ENCODE measurements around the gene ZNF808. TPM values are rescaled to one million over a fixed set of nuclear protein-coding genes. Genes with fewer than 3 reads are reported as not detected.
"Not testable (repeated sequence)": the region's sequence is repeated elsewhere in the genome, so short reads cannot be mapped to it uniquely, and the experiment has no call there.

ZNF808 gene
- total RNA-seq, 4 donors from 2014 or later, result 23.7 to 40.9 (median 30.4) TPM

DNA sequence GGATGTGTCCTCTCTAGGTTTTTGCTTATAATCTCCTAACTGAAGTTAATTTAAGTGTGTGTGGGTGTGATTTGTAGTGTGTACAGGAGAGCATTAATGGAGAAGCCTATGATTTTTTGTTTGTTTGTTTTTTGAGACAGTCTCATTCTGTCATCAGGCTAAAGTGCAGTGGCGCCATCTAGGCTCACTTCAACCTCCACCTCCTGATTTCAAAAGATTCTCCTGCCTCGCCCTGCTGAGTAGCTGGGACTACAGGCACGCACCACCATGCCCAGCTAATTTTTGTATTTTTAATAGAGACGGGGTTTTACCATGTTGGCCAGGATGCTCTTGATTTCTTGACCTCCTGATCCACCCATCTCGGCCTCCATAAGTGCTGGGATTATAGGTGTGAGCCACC lies 63.3 kb downstream of the ZNF808 start:
- Histone ChIP-seq H3K27ac (no peak overlapping the region), H3K4me3 (no peak overlapping the region), H3K9me3 (no peaks in the 10 kb centered on the region), H3K27me3 (no peaks in the 10 kb centered on the region), H3K36me3 (no peaks in the 10 kb centered on the region), H3K4me1 (no peaks in the 10 kb centered on the region)
- intact Hi-C loops (cut with DNase I; ENCODE audit: low total_unique reads), result no loop called here
- TF ChIP-seq, protein P1, sequence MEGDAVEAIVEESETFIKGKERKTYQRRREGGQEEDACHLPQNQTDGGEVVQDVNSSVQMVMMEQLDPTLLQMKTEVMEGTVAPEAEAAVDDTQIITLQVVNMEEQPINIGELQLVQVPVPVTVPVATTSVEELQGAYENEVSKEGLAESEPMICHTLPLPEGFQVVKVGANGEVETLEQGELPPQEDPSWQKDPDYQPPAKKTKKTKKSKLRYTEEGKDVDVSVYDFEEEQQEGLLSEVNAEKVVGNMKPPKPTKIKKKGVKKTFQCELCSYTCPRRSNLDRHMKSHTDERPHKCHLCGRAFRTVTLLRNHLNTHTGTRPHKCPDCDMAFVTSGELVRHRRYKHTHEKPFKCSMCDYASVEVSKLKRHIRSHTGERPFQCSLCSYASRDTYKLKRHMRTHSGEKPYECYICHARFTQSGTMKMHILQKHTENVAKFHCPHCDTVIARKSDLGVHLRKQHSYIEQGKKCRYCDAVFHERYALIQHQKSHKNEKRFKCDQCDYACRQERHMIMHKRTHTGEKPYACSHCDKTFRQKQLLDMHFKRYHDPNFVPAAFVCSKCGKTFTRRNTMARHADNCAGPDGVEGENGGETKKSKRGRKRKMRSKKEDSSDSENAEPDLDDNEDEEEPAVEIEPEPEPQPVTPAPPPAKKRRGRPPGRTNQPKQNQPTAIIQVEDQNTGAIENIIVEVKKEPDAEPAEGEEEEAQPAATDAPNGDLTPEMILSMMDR (IDR thresholded peaks at IDR 0.05), result no peak
- TF ChIP-seq POLR2A (IDR thresholded peaks at IDR 0.05), result no peak
- no peak for DNase-seq

DNA sequence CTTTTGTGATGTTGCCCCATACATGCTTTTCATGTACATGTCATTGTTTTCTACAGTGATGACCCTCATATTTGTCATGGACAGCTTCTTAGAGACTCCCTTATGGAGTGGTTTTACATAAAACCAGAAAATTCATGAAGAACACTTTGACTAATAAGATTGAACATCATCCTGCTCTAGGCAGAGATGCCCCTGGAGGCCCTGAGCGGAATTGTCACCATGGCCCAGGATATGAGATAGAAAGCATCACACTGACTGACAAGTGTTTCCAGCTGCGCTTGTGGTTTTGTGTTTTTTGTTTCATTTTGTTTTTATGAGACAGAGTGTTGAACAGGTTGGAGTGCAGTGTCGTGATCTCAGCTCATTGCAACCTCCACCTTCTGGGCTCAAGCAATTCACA lies 64.8 kb downstream of the ZNF808 start:
- intact Hi-C loops (cut with DNase I; ENCODE audit: low total_unique reads), result no loop called here
- no peak overlapping the region for H3K4me3 ChIP-seq
- TF ChIP-seq POLR2A (IDR thresholded peaks at IDR 0.05), result no peak
- TF ChIP-seq, protein P1 (IDR thresholded peaks at IDR 0.05), result no peak

DNA sequence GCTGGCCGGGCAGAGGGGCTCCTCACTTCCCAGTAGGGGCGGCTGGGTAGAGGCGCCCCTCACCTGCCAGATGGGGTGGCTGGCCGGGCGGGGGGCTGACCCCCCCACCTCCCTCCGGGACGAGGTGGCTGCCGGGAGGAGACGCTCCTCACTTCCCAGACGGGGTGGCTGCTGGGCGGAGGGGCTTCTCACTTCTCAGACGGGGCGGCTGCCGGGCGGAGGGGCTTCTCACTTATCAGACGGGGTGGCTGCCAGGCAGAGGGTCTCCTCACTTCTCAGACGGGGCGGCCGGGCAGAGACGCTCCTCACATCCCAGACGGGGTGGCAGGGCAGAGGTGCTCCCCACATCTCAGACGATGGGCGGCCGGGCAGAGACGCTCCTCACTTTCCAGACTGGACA lies 66.0 kb downstream of the ZNF808 start:
- intact Hi-C loops (cut with DNase I; ENCODE audit: low total_unique reads); H3K27ac ChIP-seq; H3K9me3 ChIP-seq; DNase-seq; H3K4me1 ChIP-seq; H3K36me3 ChIP-seq; H3K27me3 ChIP-seq; H3K4me3 ChIP-seq: not testable (repeated sequence)

More for the DNA sequence above, 64.8 kb downstream of the ZNF808 start:
- no peaks in the 10 kb centered on the region for H3K27me3 ChIP-seq
- no peak for DNase-seq
- no peak overlapping the region for H3K27ac ChIP-seq
- no peaks in the 10 kb centered on the region for H3K9me3 ChIP-seq
- no peaks in the 10 kb centered on the region for H3K36me3 ChIP-seq
- no peaks in the 10 kb centered on the region for H3K4me1 ChIP-seq

DNA sequence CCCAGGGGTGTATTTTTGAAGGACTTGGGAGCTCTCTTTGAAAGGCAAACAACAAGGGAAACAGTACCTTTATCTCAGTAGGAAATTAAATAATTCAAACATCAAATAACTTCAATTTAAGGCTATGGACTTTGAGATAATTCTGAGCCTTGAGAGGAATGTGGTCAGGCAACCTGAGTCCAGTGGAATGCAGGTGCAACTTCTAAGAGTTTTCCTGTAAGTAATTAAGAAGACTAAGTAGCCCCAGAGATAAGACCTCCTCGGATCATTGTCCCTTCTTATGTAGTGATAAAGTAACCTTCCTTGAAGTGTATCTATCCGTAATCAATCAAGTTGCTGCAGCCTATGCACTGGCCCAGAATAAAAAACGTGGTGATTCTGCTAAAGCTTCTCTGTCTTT lies 71.8 kb downstream of the ZNF808 start:
- Histone ChIP-seq H3K36me3 (no peaks in the 10 kb centered on the region), H3K4me1 (no peaks in the 10 kb centered on the region), H3K27ac (no peak overlapping the region), H3K9me3 (no peaks in the 10 kb centered on the region), H3K27me3 (no peaks in the 10 kb centered on the region), H3K4me3 (no peak overlapping the region)
- intact Hi-C loops (cut with DNase I; ENCODE audit: low total_unique reads), result no loop called here
- DNase-seq, result no peak
- TF ChIP-seq POLR2A (IDR thresholded peaks at IDR 0.05), result no peak
- TF ChIP-seq, protein P1 (IDR thresholded peaks at IDR 0.05), result no peak

DNA sequence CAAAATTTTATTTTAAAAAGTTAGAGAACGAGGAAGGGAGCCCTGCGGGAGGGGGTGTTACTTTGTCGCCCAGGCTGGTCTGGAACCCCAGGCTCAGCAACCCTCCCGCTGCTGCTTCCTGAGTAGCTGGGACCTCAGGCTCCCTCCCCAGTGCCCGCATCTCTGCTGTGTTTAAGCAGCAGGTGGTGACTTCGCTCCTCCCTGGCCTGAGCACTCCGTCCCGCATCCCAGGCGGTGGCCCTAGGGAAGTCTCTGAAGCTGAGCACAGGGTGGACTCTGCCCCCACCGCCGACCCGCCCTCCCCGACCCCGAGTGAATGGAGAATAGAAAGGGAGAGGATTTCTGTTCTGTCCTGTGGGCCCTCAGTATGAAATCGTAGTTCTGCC lies 73.2 kb downstream of the ZNF808 start:
- no peaks in the 10 kb centered on the region for H3K36me3 ChIP-seq
- H3K9me3 ChIP-seq, result no peaks in the 10 kb centered on the region
- no peaks in the 10 kb centered on the region for H3K4me1 ChIP-seq
- intact Hi-C loops (cut with DNase I; ENCODE audit: low total_unique reads), result no loop called here
- DNase-seq, result no peak
- peak overlapping the region; percentile 72 to 78 for H3K4me3 ChIP-seq
- TF ChIP-seq, protein P1 (IDR thresholded peaks at IDR 0.05), result no peak
- TF ChIP-seq POLR2A (IDR thresholded peaks at IDR 0.05), result no peak
- H3K27me3 ChIP-seq, result no peaks in the 10 kb centered on the region
- H3K27ac ChIP-seq, result peak overlapping the region; percentile 78 to 86
